WTC11 (cell line): ENCODE data around the gene PRKAG2.

Experiments
- ATF3 ChIP-seq: sonication (generic); formaldehyde crosslinking; conservative IDR thresholded peaks from 2 replicates; pipeline ENCODE4 v1.8.1; 2022; ENCODE audit warnings: mild to moderate bottlenecking, missing genetic modification reagents
- CTCF ChIP-seq: fragments of 200-600 bp; IDR thresholded peaks from 2 replicates; pipeline ENCODE4 v1.8.0; 2022; ENCODE audit warnings: antibody characterized with exemption

GRCh38 chr7:151866028-151866427 is 10.9 kb downstream of the PRKAG2 start:
- TF ChIP-seq CTCF: no peak
- no peak for TF ChIP-seq ATF3 (CRISPR knock-in tag)
